HepG2 (cell line): ENCODE data around the gene LRRC25. TPM values are rescaled to one million over a fixed set of nuclear protein-coding genes. Genes with fewer than 3 reads are reported as not detected.

Experiments used
- CREB3 ChIP-seq: sonication (generic); formaldehyde crosslinking; IDR thresholded peaks from 2 replicates; pipeline ENCODE4 v1.5.0; 2020; ENCODE audit warnings: missing genetic modification reagents
- E2F1 ChIP-seq: sonication (generic); formaldehyde crosslinking; IDR thresholded peaks from 2 replicates; pipeline ENCODE4 v1.5.0; 2020; ENCODE audit warnings: missing genetic modification reagents
- EHMT2 ChIP-seq: fragments of 200-600 bp; sonication (generic); IDR thresholded peaks from 2 replicates; pipeline ENCODE4 v1.7.0; 2017; ENCODE audit warnings: antibody characterized with exemption, low read depth, low read length, borderline replicate concordance
- FLYWCH1 ChIP-seq: sonication (generic); formaldehyde crosslinking; IDR thresholded peaks from 2 replicates; pipeline ENCODE4 v1.8.1; 2023; ENCODE audit warnings: mild to moderate bottlenecking, missing genetic modification reagents
- FOXK1 ChIP-seq: sonication (generic); formaldehyde crosslinking; IDR thresholded peaks from 2 replicates; pipeline ENCODE4 v1.4.0; 2020; ENCODE audit warnings: low read depth, missing genetic modification reagents, borderline replicate concordance
- FOXP4 ChIP-seq: sonication (generic); formaldehyde crosslinking; IDR thresholded peaks from 2 replicates; pipeline ENCODE4 v1.4.0; 2020; ENCODE audit warnings: missing genetic modification reagents
- GTF2F1 ChIP-seq: fragments of 150-350 bp; IDR thresholded peaks from 2 replicates; pipeline ENCODE4 v1.6.1; 2014; ENCODE audit warnings: low read length
- JUN ChIP-seq: sonication (generic); formaldehyde crosslinking; IDR thresholded peaks from 2 replicates; pipeline ENCODE4 v1.4.0; 2020; ENCODE audit warnings: mild to moderate bottlenecking, missing genetic modification reagents
- KDM4B ChIP-seq: sonication (generic); formaldehyde crosslinking; IDR thresholded peaks from 2 replicates; pipeline ENCODE4 v1.4.0; 2020; ENCODE audit warnings: missing genetic modification reagents
- KDM6A ChIP-seq: IDR thresholded peaks from 2 replicates; pipeline ENCODE4 v1.6.1; 2016; ENCODE audit warnings: low read depth
- RXRB ChIP-seq: IDR thresholded peaks from 2 replicates; pipeline ENCODE4 v1.6.1; 2016; ENCODE audit warnings: borderline replicate concordance, missing genetic modification reagents, missing compliant biosample characterization
- SRSF9 ChIP-seq: fragments of 200-400 bp; formaldehyde crosslinking; IDR thresholded peaks from 2 replicates; pipeline ENCODE4 v1.6.1; 2018; ENCODE audit warnings: borderline replicate concordance, mild to moderate bottlenecking, low read depth, low read length; ENCODE audit not compliant: insufficient read depth, poor library complexity, severe bottlenecking
- ZMAT3 ChIP-seq: sonication (generic); formaldehyde crosslinking; conservative IDR thresholded peaks from 2 replicates; pipeline ENCODE4 v1.7.0; 2021; ENCODE audit warnings: missing genetic modification reagents
- ZMYM4 ChIP-seq: sonication (generic); formaldehyde crosslinking; IDR thresholded peaks from 2 replicates; pipeline ENCODE4 v1.8.1; 2023; ENCODE audit warnings: mild to moderate bottlenecking, missing genetic modification reagents
- ZNF264 ChIP-seq: sonication (generic); formaldehyde crosslinking; IDR thresholded peaks from 2 replicates; pipeline ENCODE4 v1.4.0; 2020; ENCODE audit warnings: missing genetic modification reagents
- ZNF3 ChIP-seq: IDR thresholded peaks from 2 replicates; pipeline ENCODE4 v1.7.0; 2017; ENCODE audit warnings: inconsistent platforms
- ZNF430 ChIP-seq: sonication (generic); formaldehyde crosslinking; IDR thresholded peaks from 2 replicates; pipeline ENCODE4 v1.9.0; 2021; ENCODE audit warnings: mild to moderate bottlenecking, missing genetic modification reagents
- ZNF589 ChIP-seq: sonication (generic); formaldehyde crosslinking; conservative IDR thresholded peaks from 2 replicates; pipeline ENCODE4 v1.8.0; 2022; ENCODE audit warnings: mild to moderate bottlenecking, moderate library complexity, missing genetic modification reagents
- ZNF609 ChIP-seq: sonication (generic); formaldehyde crosslinking; IDR thresholded peaks from 2 replicates; pipeline ENCODE4 v1.4.0; 2020; ENCODE audit warnings: mild to moderate bottlenecking, missing genetic modification reagents, borderline replicate concordance
- ZNF788 ChIP-seq: sonication (generic); formaldehyde crosslinking; IDR thresholded peaks from 2 replicates; pipeline ENCODE4 v1.5.0; 2020; ENCODE audit warnings: mild to moderate bottlenecking, missing genetic modification reagents, borderline replicate concordance
- polyA plus RNA-seq, 8 experiments: library from polyadenylated mRNA; depleted of rRNA in 3 of 8; stranded (reverse) in 7 of 8; unstranded in 1 of 8; fragments of >200 nt; fragmentation: Illumina TruSeq in 4 of 8; extraction: Trizol in 4 of 8; gene quantifications; 2 replicates each; pipeline versions ENCODE4 v1.2.1 to v1.2.3, GENCODE V29; 2011 to 2016; ENCODE audit warnings: low read depth in 4 of 8, missing spikeins in 1 of 8, mixed read lengths in 1 of 8; ENCODE audit not compliant: insufficient read depth in 1 of 8
- total RNA-seq, 5 experiments: library from RNA; depleted of rRNA; stranded (reverse); fragments of >200 nt; fragmentation: Illumina TruSeq; extraction: Trizol; gene quantifications; 2 replicates each; pipeline ENCODE4 v1.2.3, GENCODE V29; 2016; ENCODE audit warnings: low read depth in 1 of 5

The LRRC25 gene
- total and polyA plus RNA-seq, 2 of the 13 experiments (the other 11 are each of a cell fraction or from before 2014, with no cell fraction given): 0.13 to 0.53 TPM

GRCh38 chr19:18388100-18388959 is 9.1 kb downstream of the LRRC25 start (continued):
- TF ChIP-seq FOXP4 (CRISPR knock-in tag): no peak; the same call in 1 of the 2 replicates
- TF ChIP-seq FLYWCH1: no peak
- TF ChIP-seq ZNF609 (CRISPR knock-in tag): peak; percentile 74
- TF ChIP-seq GTF2F1: no peak
- peak; percentile 58 for TF ChIP-seq ZMYM4 (CRISPR knock-in tag)
- no peak for TF ChIP-seq EHMT2
- TF ChIP-seq ZNF3 (CRISPR knock-in tag): peak; percentile 46; the same call in 1 of the 2 replicates
- 0 out of 2 replicates have a peak, but pooled peaks have one; percentile 88 for TF ChIP-seq CREB3 (CRISPR knock-in tag)
- peak; percentile 81; the same call in 1 of the 2 replicates for TF ChIP-seq ZNF589
- no peak for TF ChIP-seq KDM4B
- TF ChIP-seq ZNF264 (CRISPR knock-in tag): 0 out of 2 replicates have a peak, but pooled peaks have one; percentile 71
- peak; percentile 13; the same call in 1 of the 2 replicates for TF ChIP-seq ZMAT3
- peak; percentile 52; the same call in 1 of the 2 replicates for TF ChIP-seq FOXK1
- peak; percentile 62; the same call in 1 of the 2 replicates for TF ChIP-seq ZNF788 (CRISPR knock-in tag)
- TF ChIP-seq JUN (CRISPR knock-in tag): peak; percentile 61; the same call in 1 of the 2 replicates
- TF ChIP-seq KDM6A (CRISPR knock-in tag): no peak
- no peak for TF ChIP-seq SRSF9
- peak; percentile 84; the same call in 1 of the 2 replicates for TF ChIP-seq ZNF430 (CRISPR knock-in tag)
- peak; percentile 69 for TF ChIP-seq E2F1
- TF ChIP-seq RXRB (CRISPR knock-in tag): peak; percentile 74; the same call in 1 of the 2 replicates
